PFSK-1 (cell line): ENCODE data around the gene DTX4.

ENCODE experiments used
- FOXP2 ChIP-seq: optimal IDR thresholded peaks from 2 replicates; pipeline ENCODE3; 2011; ENCODE audit warnings: borderline replicate concordance, control low read depth, inconsistent platforms; ENCODE audit not compliant: insufficient read depth; ENCODE audit errors: extremely low read length, extremely low read depth
- POLR2AphosphoS5 ChIP-seq: IDR thresholded peaks from 2 replicates; pipeline ENCODE4 v1.6.1; 2012; ENCODE audit warnings: low read depth, mild to moderate bottlenecking, control low read depth, low read length, moderate library complexity
- REST ChIP-seq, 2 experiments: IDR thresholded peaks; 2 replicates each; pipeline versions ENCODE4 v1.6.1 to v1.8.0; 2011 to 2012; ENCODE audit warnings: low read depth in 2 of 2, low read length in 2 of 2, control low read depth in 1 of 2, inconsistent platforms in 1 of 2, mild to moderate bottlenecking in 1 of 2, moderate library complexity in 1 of 2; ENCODE audit not compliant: insufficient read depth in 1 of 2
- SIN3A ChIP-seq: IDR thresholded peaks from 2 replicates; pipeline ENCODE4 v1.6.1; 2012; ENCODE audit warnings: mild to moderate bottlenecking, low read length, moderate library complexity, borderline replicate concordance; ENCODE audit not compliant: insufficient read depth
- TAF1 ChIP-seq: IDR thresholded peaks from 2 replicates; pipeline ENCODE4 v1.6.1; 2012; ENCODE audit warnings: low read length, control low read depth, borderline replicate concordance; ENCODE audit not compliant: insufficient read depth

Gene DTX4

GRCh38 chr11:59179121-59179520 is 7.2 kb downstream of the DTX4 start:
- TF ChIP-seq SIN3A, result no peak
- TF ChIP-seq POLR2AphosphoS5, result no peak
- TF ChIP-seq REST (IDR thresholded peaks at IDR 0.05; ENCODE audit: insufficient read depth in 1 of 2, low read depth in 2 of 2, low read length in 2 of 2), result no peak
- no peak for TF ChIP-seq TAF1
- no peak for TF ChIP-seq FOXP2

- TF ChIP-seq POLR2AphosphoS5 (no peak), TAF1 (no peak), SIN3A (no peak), FOXP2 (no peak), REST (IDR thresholded peaks at IDR 0.05; ENCODE audit: insufficient read depth in 1 of 2, low read depth in 2 of 2, low read length in 2 of 2) (no peak)
These were observed 8.3 kb downstream of the DTX4 start for GRCh38 chr11:59180168-59180776.

- TF ChIP-seq FOXP2 (no peak), REST (IDR thresholded peaks at IDR 0.05; ENCODE audit: insufficient read depth in 1 of 2, low read depth in 2 of 2, low read length in 2 of 2) (no peak)
These were observed 9.0 kb downstream of the DTX4 start for GRCh38 chr11:59180907-59181306.

DNA sequence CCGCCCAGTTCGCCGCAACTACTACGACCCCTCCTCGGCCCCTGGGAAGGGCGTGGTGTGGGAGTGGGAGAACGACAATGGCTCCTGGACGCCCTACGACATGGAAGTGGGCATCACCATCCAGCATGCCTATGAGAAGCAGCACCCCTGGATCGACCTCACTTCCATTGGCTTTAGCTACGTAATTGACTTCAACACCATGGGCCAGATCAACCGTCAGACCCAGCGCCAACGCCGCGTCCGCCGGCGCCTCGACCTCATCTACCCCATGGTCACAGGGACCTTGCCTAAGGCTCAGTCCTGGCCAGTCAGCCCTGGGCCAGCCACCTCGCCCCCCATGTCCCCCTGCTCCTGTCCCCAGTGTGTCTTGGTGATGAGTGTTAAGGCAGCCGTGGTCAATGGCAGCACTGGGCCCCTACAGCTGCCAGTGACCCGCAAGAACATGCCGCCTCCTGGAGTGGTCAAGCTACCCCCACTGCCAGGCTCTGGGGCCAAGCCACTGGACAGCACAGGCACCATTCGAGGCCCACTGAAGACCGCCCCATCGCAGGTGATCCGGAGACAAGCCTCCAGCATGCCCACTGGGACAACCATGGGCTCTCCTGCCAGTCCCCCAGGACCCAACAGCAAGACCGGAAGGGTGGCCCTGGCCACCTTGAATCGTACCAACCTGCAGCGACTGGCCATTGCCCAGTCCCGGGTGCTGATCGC is 10.0 kb downstream of the DTX4 start:
- no peak for TF ChIP-seq POLR2AphosphoS5
- TF ChIP-seq TAF1, result no peak
- no peak for TF ChIP-seq REST (IDR thresholded peaks at IDR 0.05; ENCODE audit: insufficient read depth in 1 of 2, low read depth in 2 of 2, low read length in 2 of 2)
- TF ChIP-seq SIN3A, result no peak
- no peak for TF ChIP-seq FOXP2
